Activated naive CD4-positive, alpha-beta T cell treated with anti-CD3 and anti-CD28 coated beads, Interleukin-2, amount 50 U/mL, for 16 hours (primary cell): ENCODE data around the gene SPATA33.

ENCODE experiments used
- DNase-seq: peaks from one replicate; pipeline ENCODE4 v3.0.0-alpha.2; 2020

The SPATA33 gene

DNA sequence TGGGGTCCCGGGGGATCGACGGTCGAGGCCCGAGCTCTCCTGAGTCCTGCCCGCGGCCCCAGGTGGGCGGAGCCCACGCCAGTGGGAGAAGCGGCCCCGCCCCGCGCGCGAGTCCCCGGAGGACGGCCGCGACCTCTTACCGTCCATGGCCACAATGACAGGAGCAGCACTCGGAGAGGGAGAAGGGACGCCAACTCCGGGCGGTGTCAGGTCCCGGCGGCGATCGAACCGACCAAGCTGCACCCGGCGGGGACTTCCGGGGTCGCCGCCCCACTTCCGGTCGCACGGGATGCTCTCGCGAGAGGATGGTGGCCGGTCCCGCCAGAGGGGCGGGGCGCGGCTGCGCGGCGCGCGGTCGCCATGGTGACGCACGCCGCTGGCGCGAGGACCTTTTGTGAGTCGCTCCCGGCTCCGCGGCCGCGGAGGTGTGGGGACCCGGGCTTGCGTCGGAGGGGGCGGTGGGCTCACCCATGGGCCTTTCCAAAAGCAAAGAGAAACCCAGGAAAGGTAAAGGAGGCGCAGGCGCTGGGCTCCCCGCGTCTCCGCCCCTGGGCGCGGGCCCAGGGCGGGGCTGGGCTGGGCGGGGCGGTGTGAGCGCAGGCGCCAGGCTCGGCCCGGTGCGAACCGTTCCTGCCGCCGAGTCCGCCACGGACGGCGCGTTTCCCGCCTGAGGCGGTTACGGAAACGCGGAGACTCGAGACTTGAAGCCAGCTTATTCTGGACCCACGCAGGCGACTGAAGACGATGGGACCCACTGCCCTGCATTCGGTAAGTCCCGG, at the start of gene SPATA33, which contains the start of gene CHMP1A:
Gene SPATA33, plus strand, starts transcription at position 395 of the 779 bp plus-strand sequence. Its CDS starts 76 bp downstream, at position 471.
Gene CHMP1A, minus strand, starts transcription at position 267 of the 779 bp plus-strand sequence. Its CDS starts 120 bp downstream, at position 147.
- peak; percentile 92 for DNase-seq

DNA sequence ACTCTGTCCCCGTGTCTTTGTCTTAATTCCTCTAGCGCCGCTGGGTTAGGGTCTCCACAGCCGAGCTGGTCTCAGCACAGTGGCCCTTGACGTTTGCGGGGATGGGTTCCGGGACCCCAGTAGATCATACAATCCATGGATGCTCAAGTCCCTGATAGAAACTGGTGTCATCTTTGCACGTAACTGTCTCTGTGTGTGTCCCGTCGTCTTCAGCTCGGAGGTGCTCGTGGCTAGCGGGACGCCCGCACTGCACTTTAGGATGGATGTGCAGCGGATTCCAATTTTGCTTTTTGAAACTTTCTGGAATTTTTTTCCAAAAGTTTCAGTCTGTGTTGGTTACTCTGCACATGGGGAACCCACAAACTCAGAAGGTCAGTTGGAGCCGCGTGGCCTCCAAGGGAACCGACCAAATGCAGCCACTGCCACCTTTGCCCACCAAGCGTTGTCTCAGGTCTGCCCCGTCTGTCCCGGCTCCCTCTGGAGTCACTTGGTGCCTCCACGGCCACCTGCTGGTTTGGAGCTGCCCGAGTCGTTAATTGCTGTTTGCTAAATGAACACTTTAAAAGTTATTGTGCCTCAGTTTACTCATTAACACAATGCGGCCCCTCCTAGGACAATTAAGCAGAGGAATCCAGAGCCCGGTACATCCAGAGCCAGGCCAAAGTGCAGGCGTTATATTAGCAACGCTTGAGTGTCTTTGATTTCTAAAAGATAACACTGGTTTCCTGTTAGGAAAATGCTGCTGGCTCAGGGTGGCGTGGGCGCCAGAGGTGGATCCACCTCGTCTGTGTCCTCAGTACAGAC, 49.5 kb upstream of the SPATA33 start:
- DNase-seq = no peak

DNA sequence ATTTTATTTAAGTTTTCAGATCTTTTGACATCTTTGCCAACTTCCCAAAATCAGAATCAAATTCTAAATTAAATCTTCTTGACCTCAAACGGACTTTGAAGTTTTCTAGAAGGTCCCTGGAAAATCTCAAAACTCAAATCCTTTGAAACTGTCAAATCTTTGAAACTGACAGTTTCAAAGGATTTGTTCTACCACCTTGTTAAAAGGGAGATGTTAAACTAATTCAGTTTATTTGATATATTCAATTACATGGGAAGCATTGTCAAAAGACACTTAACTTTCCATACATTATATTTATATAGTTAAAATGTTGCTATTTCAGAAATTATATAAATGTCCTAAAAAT, 47.6 kb upstream of the SPATA33 start:
- DNase-seq = no peak

DNA sequence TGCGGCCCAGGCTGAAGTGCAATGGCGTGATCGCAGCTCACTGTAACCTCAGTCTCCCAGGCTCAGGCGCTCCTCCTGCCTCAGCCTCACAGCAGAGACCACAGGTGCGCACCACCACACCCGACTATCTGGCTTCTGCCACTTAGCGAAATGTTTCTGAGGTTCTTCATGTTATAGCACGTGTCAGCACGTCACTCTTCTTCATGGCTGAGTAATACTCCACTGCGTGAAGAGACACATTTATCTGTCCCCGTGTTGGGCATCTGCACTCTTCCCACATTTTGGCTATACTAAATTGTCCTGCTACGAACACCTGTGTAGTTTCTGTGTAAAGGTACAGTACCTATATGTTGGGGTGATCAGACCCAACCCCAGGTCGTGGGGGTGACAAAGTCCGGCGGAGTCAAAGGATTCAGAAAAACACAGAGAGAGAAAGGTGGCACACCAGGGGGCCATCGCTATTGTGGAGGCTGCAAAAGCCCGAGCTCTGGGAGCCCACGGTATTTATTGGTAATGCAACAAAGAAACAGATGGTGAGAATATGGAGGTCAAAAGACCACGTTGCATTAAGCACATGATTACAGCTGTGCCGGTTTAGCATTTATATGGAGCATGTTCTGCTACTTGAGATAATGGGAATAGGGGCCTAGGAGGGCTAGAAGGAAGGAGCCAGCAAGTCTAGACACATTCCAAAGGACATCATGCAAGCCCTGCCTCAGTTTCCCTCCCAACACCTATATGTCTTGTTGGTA, 45.0 kb upstream of the SPATA33 start:
- no peak for DNase-seq

DNA sequence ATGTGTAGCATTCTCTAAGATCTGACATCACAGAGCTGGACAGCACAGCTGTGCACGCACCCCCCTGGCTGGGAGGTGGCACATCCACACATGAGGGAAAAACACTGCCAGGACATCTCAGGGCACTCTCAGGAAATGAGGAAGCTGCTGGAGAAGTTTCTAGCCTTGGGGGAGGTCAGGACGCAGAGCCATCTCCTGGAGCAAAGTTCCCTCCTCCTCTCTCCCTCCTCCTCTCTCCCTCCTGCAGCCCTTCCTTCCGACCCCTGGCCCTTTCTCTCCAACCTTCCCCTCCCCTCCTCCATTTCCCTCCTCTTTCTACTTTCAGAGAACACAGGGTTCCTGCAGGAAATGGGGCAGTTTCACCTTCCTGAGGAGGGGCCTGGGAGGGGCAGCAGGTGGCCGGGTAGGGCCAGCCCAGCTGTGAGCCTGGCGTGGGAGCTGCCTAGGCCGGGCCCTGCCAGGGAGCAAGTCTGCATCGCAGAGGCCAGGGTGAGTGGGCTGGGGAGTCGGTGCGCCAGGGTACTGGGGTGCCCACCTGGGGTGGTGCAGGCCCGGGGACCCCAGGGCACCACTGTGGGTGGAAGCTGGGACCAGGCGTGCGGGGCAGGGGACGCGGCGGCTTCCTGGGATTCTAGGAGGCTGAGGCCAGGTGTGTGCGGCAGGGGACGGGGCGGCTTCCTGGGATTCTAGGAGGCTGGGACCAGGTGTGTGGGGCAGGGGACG, 44.2 kb upstream of the SPATA33 start, which contains the start of gene DPEP1:
Gene DPEP1, plus strand, starts transcription at position 412 of the 723 bp plus-strand sequence. CDS start 16,769 bp downstream, outside the sequence.
- no peak for DNase-seq

DNA sequence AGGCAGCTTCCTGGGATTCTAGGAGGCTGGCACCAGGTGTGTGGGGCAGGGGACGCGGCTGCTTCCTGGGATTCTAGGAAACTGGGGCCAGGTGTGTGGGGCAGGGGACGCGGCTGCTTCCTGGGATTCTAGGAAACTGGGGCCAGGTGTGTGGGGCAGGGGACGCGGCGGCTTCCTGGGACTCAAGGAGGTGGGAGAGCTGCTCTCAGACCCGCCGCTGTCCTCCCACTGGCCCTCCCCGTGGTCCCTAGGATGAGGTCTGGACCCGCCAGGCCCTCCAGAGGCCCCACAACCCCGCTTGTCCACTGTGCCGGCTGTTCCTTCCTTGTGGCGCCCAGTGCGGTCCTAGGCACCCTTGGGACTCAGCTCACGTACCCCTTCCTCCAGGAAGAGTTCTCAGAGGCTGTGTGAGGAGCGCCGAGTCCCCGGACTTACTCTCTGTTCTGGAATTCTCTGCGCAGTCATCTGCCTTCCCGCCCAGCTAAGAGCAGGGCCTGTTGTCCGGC, 43.6 kb upstream of the SPATA33 start:
- DNase-seq = no peak

DNA sequence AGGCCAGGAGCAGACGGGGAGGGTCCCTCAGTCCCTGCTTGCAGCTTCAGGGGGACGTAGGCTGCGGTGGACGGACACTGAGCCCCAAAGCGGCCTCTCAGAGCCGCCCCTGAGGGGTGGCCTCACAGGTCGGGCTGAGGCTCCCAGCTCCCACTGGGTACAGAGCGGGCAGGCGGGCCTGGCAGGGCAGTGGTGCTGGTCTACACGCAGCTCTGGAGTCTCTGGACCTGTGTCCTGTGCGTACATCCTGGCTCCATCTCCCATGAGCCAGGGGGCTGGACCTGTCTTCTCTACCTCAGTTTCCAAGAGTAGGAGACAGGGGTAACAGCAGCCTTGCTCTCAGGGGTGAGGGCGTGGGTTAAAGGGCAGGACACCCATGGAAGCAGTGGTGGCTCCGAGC, 42.5 kb upstream of the SPATA33 start:
- no peak for DNase-seq

DNA sequence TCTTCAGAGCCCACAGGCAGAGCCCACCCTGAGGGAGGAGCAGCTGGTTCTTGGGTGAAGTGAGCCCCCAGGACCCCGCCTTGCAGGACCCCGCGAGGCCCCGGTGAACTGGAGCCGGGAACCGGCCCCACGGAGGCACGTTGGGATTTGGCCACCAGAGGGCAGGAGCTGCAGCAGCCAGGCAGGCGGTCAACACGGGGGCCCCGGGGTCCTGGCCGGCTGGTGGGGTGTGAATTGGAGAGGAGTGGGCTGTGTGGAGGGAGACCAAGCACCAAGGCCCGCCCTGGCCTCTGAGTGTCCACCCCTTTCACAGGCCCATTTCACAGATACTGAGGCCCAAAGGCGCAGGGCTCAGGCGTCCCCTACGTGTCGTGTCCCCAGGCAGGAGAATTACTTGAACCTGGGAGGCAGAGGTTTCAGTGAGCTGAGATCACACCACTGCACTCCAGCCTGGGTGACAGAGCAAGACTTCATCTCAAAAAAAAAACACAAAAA, 42.0 kb upstream of the SPATA33 start:
- peak; percentile 29 for DNase-seq

DNA sequence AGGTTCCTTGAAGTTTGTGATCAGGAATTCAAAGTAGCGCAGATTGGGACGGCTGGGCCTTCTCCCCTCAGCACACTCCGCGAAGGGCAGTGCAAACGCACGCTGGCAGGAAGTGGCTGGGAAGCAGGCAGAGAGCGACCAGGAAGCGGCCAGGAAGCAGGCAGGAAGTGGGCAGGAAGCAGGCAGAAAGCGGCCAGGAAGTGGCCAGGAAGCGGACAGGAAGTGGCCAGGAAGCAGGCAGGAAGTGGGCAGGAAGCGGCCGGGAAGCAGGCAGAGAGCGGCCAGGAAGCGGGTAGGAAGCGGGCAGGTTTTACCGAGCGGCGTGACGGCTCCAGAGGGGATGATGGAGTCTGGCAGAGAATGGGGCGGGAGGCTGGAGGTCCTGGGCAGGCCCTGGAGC, 41.0 kb upstream of the SPATA33 start:
- DNase-seq = no peak

DNA sequence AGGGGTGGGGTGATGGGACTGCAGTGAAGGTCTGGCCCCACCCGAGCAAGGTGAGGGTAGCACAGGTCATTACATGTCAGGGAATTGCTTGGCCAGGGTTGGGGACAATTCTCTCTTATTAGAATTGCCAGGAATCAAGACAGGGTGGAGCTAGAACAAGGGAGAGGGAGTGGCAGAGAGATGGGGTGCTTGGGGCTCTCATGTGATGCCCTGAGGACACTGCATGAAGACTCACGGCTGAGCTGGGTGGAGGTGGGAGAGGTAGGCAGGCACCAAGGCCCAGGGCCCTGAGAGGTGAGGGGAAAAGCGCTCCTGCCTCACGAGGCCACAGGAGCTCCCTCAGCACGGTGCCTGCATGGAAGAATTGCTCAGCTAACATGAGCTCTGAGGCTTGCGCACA, 40.6 kb upstream of the SPATA33 start:
- no peak for DNase-seq

DNA sequence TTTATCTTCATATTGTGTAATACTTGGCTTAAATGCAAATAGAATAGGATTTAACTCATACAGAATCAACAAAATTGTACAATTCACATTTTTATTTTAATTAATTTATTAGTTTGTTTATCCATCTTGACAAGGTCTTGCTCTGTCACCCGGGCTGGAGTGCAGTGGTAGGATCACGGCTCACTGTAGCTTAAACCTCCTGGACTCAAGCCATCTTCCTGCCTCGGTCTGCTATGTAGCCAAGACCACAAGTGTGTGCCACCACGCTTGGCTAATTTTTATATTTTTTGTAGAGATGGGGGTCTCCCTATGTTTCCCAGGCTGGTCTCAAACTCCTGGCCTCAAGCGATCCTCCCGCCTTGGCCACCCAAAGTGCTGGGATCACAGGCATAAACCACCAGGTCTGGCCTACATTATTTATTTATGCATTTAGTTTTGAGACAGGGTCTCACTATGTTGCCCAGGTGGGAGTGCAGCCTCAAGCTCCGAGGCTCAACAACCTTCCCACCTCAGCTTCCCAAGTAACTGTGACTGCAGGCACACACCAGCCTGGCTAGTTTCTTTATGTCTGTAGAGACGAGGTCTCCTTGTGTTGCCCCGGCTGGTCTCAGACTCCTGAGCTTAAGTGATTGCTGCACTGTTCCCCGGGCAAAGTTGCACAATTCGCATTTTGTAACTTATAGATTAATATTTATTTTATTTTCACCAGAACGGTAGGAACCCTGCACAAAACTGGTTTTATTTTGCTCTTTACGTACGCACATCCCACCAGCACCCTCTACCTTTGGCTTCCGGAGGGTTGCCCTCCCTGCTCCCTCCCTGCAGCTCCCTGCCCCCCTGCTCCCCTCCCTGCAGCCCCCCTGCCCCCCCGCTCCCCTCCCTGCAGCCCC, 39.3 kb upstream of the SPATA33 start:
- DNase-seq = no peak

DNA sequence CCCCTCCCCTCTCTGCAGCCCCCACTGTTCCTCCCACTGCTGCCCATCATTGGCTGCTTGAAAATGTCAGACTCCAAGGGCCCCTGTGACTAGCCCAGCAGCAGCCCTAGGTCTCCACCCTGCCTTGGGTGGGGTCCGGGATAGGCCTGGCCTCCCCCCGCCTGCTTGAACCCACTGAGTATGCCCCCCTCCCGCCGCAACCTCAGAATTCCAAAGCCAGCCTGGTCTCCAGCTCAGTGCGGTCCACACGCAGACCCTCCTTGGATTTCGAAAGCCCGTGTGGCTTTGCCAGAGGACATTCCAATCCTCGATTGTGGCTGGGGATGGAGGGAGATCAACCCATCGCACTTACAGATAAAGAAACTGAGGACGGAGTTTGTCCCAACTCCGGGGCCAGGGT, 37.8 kb upstream of the SPATA33 start:
- no peak for DNase-seq

DNA sequence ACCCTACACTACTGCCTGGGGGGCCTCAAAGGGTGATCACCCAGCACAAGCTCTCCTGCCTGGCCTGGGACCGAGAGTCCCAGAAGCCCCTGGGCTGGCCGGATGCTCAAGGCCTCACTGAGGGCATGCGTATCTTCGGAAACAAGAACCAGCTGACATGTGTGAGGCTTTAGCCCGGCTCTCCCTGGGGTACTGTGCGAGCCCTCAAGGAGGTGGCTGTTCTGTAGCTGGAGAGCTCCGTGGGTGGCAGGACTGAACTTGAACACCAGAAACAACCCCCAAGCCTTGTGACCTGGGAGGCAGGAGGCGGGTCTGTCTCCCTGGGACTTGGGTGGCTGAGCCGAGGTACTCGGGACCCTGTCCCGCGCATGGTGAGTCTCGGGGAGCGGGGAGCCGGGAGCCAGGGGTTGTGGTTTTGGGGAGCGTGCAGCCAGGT, 37.2 kb upstream of the SPATA33 start:
- no peak for DNase-seq

DNA sequence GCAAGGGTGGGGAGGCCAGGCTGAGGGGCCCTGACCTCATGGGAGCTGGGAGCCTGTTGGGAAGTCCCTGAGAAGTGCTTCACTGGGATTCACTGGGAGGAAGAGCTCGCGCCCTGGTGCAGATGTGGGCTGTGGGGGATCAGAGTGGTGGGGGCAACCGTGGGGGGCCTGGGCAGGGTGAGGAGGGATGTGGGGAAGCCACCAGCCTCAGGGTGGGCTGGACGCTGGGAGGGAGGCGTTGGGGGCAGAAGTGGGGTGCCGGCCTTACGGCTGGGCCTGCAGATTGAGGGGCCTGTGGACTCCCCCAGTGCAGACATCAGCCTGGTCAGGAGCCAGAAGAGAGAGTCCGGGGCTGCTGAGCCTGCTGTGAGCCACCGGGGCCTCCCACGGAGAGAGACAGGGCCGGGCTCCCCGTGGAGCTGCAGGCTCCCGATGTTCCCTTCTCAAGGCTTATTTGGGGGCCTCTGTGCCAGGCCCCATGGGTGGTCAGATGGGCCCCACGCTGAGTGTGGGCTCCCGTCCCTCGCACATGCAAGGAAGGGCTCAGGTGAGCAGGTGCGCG, 36.4 kb upstream of the SPATA33 start:
- no peak for DNase-seq

DNA sequence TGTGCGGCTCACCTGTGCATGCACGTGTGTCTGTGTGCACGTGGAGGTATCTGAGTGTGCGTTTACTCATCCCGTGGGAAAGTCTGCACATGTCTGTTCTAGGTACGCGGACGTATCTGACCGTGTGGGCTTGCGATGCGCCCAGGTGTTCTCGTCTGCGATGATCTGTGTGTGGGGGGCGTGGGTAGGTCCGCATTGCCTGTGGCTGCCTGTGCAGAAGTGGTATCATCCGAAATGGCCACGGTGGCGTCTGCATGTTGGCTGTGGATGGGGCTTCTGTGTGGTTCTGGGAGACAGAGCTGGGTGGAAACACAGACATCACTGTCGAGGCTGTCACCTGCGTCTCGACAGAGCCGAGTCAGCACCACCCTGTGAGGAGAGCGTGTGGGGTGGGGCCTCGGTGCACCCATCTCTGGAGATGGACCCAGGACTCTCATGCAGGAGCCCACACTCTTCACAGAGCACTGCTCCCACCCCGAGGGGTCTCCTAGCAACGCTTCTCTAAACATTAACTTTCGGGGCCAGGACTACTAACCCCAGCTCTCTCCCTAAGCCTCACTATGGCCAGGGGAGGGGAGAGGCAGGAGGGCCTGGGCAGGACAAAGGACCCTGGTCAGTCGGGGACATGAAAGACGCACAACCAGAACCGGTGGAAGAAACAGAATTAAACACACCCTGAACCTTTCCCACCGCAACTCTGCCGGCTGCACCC, 35.8 kb upstream of the SPATA33 start:
- DNase-seq = no peak

DNA sequence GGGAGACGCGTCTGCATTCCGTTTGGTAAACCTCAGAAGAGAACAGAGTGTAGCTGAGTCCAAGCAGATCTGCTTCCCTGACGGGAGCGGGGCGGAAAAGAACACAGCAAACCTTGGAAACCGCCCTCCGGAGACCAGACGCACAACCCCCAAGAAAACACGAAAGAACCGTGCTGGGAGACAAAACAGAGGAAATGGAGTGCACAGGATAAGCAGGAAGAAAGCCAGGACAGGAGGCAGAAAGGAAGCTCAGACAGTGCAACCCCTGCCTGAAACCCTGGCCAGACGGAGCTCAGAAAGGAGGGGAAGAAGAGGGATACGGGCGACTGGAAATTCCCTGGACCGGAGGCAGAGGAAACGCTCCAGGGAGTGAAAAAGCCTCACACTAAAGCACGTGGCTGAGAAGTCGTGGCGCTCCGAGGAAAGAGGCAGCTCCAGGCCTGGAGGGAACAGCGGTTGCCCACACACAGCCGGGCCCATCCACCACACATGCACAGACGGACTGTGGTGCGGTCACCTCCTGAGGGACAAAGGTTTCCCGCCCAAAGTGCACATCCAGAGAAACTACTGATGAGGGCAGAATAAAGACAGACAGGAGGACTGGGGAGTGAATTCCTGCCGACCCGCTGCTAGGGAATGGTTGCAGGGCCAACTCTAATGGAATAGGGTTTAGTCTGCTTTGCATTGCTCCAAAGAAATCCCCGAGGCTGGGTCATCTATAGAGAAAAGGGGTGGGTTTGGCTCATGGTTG, 34.0 kb upstream of the SPATA33 start:
- no peak for DNase-seq

DNA sequence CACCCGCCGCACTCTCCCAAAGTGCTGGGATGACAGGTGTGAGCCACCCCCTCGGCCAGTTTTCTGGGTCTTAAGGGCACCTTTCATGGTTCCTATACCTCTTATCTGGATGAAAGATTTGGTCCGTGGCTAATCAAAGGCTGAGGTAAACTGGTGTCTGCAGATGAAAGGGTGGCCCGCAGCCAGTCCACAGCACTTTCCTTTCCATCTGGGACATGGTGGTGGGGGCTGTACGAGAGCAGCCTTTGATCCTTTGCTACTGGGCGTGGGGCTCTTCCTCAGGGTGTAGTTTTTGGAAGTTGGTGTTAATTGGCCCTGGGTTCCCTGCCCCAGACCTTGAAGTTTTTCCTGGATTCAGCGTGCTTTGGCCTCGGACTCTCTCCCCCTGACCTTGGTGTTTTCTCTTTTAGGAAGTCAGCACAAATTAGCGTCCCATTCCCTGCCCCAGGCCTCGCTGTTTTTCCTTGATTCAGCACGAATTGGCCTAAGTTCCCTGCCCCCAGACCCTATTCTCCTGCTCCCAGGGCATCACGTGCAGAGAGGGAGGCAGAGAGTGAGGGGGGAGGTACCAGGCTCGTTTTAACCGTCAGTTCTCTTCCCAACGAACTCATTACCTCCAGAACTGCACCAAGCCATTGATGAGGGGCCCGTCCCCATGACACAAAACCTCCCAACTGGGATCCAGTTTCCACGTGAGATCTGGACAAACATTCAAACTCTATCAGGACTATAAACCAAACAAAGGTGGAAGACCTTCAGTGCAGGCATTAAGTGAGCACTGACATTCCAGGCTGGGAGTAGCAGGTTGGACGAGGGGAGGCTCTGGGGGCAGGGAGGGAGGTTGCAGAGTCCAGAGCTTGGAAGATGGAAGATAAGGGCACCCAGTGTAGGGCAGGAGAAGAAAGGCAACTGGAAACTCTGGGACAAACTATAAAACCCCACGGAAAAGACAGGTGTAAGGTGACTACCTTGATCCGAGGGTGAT, 32.6 kb upstream of the SPATA33 start:
- no peak for DNase-seq
